HuH-7.5 (cell line): ENCODE data around the gene COMMD4.
"Not testable (repeated sequence)": the region's sequence is repeated elsewhere in the genome, so short reads cannot be mapped to it uniquely, and the experiment has no call there.

Source experiments
- DNase-seq: peaks from one replicate; pipeline ENCODE4 v3.0.0; 2011; ENCODE audit warnings: low spot score

The COMMD4 gene

DNA sequence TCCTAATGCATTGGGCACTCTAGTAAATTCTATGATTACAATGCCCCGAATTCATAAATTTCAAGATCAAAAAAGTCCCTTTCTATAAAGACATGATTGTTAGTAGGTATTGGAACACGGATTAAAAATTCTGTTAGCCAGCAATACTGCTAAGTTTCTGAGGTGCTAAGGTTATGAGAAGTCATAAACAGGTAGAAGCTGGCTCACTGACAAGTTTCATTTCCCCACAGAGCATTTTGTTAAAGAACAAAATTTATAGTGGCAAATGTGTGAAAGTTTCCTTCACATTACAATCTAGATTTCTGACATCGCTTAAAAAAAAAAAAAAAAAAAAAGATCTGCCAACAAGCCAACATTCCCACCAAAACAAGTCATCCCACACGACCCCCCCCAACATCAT lies 44.9 kb downstream of the COMMD4 start:
- DNase-seq, result no peak

DNA sequence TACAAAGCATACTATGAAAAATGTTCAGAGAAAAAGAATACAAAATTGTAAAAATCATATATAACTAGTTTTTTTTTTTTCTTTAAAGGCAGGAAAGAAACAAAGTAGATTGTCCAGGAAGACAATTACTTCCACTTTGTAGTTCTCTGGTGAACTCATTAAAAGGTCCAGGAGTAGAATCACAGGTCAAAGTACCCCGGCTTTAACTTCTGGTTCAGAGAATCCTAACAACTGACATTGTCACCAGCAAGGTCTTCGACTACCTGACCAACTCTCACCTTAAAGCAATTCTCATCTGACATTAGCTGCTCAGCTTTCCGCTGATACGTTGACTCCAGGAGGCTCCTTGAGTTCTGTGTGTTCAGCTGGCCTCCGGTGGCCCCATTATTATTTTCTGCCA lies 48.1 kb downstream of the COMMD4 start:
- DNase-seq, result not testable (repeated sequence)
